SK-N-SH treated with all-trans-retinoic acid at 6 μM for 48 hours (cell line): ENCODE data around the gene COBLL1.

Source experiments
- ATAC-seq: fragments of 200-7000 bp; cut with Tn5 transposase; 3 replicates; pipeline ENCODE4 v1.9.1; 2020; ENCODE audit warnings: mild to moderate bottlenecking, moderate library complexity
- ARNTL ChIP-seq: fragments of 450-650 bp; formaldehyde crosslinking; IDR thresholded peaks from 2 replicates; pipeline ENCODE4 v1.5.0; 2020; ENCODE audit warnings: low read depth, mild to moderate bottlenecking, moderate library complexity, borderline replicate concordance
- BACH2 ChIP-seq: fragments of 250-450 bp; sonication (Bioruptor Pico); IDR thresholded peaks from 2 replicates; pipeline ENCODE4 v1.9.0; 2021; ENCODE audit warnings: mild to moderate bottlenecking, borderline replicate concordance
- CREB5 ChIP-seq: fragments of 250-450 bp; sonication (Bioruptor Pico); IDR thresholded peaks from 2 replicates; pipeline ENCODE4 v1.5.1; 2020; ENCODE audit warnings: low read depth, mild to moderate bottlenecking, moderate library complexity
- CSDC2 ChIP-seq: fragments of 250-450 bp; sonication (Bioruptor Pico); IDR thresholded peaks from 2 replicates; pipeline ENCODE4 v1.5.0; 2020; ENCODE audit warnings: mild to moderate bottlenecking, moderate library complexity
- ESRRG ChIP-seq: fragments of 250-450 bp; sonication (Bioruptor Pico); IDR thresholded peaks from 2 replicates; pipeline ENCODE4 v1.6.1; 2021; ENCODE audit warnings: mild to moderate bottlenecking
- ISL1 ChIP-seq: fragments of 250-450 bp; sonication (Bioruptor Pico); IDR thresholded peaks from 2 replicates; pipeline ENCODE4 v2.1.2; 2022; ENCODE audit warnings: mild to moderate bottlenecking, moderate library complexity
- OSR1 ChIP-seq: fragments of 250-450 bp; sonication (Bioruptor Pico); IDR thresholded peaks from 2 replicates; pipeline ENCODE4 v1.8.0; 2022; ENCODE audit warnings: moderate library complexity, mild to moderate bottlenecking, inconsistent platforms
- PPARA ChIP-seq: fragments of 250-450 bp; sonication (Bioruptor Pico); IDR thresholded peaks from 2 replicates; pipeline ENCODE4 v1.5.0; 2020; ENCODE audit warnings: mild to moderate bottlenecking, borderline replicate concordance
- RARB ChIP-seq: fragments of 250-450 bp; sonication (Bioruptor Pico); IDR thresholded peaks from 2 replicates; pipeline ENCODE4 v1.8.0; 2021; ENCODE audit warnings: mild to moderate bottlenecking, moderate library complexity
- TOX ChIP-seq: fragments of 250-450 bp; sonication (Bioruptor Pico); IDR thresholded peaks from 2 replicates; pipeline ENCODE4 v1.8.0; 2021; ENCODE audit warnings: mild to moderate bottlenecking, moderate library complexity, borderline replicate concordance
- TSHZ2 ChIP-seq: fragments of 250-450 bp; sonication (Bioruptor Pico); IDR thresholded peaks from 2 replicates; pipeline ENCODE4 v1.5.0; 2020; ENCODE audit warnings: mild to moderate bottlenecking, moderate library complexity
- ZC3H10 ChIP-seq: fragments of 250-450 bp; sonication (Bioruptor Pico); IDR thresholded peaks from 2 replicates; pipeline ENCODE4 v1.5.1; 2021; ENCODE audit warnings: mild to moderate bottlenecking, moderate library complexity
- ZFP3 ChIP-seq: fragments of 250-450 bp; sonication (Bioruptor Pico); IDR thresholded peaks from 2 replicates; pipeline ENCODE4 v1.5.0; 2020; ENCODE audit warnings: mild to moderate bottlenecking, moderate library complexity
- ZFP30 ChIP-seq: fragments of 450-650 bp; formaldehyde crosslinking; IDR thresholded peaks from 2 replicates; pipeline ENCODE4 v1.5.0; 2022; ENCODE audit warnings: mild to moderate bottlenecking, moderate library complexity
- ZNF565 ChIP-seq: fragments of 450-650 bp; formaldehyde crosslinking; conservative IDR thresholded peaks from 2 replicates; pipeline ENCODE4 v1.5.0; 2020; ENCODE audit warnings: low read depth, mild to moderate bottlenecking, moderate library complexity
- ZNF70 ChIP-seq: fragments of 450-650 bp; formaldehyde crosslinking; IDR thresholded peaks from 2 replicates; pipeline ENCODE4 v1.5.0; 2020; ENCODE audit warnings: mild to moderate bottlenecking, moderate library complexity
- TF ChIP-seq, protein P1 (sequence below): fragments of 250-450 bp; sonication (Bioruptor Pico); IDR thresholded peaks from 2 replicates; pipeline ENCODE4 v1.8.0; 2021; ENCODE audit warnings: low read depth, mild to moderate bottlenecking, moderate library complexity, borderline replicate concordance

COBLL1 gene

DNA sequence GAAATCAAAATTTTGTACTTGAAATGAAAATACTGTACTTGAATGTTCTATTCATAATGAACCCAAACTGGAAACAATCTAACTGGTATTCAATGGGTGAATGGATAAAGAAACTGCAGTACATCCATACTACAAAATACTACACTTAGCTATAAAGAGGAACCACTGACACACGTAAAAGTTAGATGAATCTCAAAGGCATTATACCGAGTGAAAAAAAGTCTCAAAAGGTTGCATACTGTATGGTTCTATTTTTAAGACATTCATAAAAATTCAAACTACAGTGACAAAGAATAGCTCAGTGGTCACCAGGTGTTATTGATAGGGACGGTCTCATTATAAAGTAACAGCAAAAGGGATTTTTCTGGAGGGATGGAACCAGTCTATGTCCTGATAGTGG is 41.1 kb downstream of the COBLL1 start:
- no peak for ATAC-seq
- no peak for TF ChIP-seq ZNF70 (CRISPR knock-in tag)
- no peak for TF ChIP-seq BACH2 (CRISPR knock-in tag)
- TF ChIP-seq ZC3H10 (CRISPR knock-in tag), result no peak
- no peak for TF ChIP-seq PPARA
- TF ChIP-seq, protein P1, sequence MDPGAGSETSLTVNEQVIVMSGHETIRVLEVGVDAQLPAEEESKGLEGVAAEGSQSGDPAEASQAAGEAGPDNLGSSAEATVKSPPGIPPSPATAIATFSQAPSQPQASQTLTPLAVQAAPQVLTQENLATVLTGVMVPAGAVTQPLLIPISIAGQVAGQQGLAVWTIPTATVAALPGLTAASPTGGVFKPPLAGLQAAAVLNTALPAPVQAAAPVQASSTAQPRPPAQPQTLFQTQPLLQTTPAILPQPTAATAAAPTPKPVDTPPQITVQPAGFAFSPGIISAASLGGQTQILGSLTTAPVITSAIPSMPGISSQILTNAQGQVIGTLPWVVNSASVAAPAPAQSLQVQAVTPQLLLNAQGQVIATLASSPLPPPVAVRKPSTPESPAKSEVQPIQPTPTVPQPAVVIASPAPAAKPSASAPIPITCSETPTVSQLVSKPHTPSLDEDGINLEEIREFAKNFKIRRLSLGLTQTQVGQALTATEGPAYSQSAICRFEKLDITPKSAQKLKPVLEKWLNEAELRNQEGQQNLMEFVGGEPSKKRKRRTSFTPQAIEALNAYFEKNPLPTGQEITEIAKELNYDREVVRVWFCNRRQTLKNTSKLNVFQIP, result no peak
- TF ChIP-seq ISL1 (CRISPR knock-in tag), result no peak
- no peak for TF ChIP-seq ESRRG (CRISPR knock-in tag)
- TF ChIP-seq TOX (CRISPR knock-in tag), result no peak
- TF ChIP-seq OSR1 (CRISPR knock-in tag), result no peak
- TF ChIP-seq TSHZ2 (CRISPR knock-in tag), result no peak
- TF ChIP-seq CSDC2 (CRISPR knock-in tag), result no peak
- TF ChIP-seq ARNTL (CRISPR knock-in tag), result no peak
- TF ChIP-seq CREB5 (CRISPR knock-in tag), result no peak
- TF ChIP-seq ZFP3 (CRISPR knock-in tag), result no peak
- TF ChIP-seq ZFP30 (CRISPR knock-in tag), result no peak
- no peak for TF ChIP-seq ZNF565 (CRISPR knock-in tag)
- TF ChIP-seq, all 23 proteins: peak for 0

- TF ChIP-seq ZFP30 (CRISPR knock-in tag), result no peak
- no peak for TF ChIP-seq RARB
- ATAC-seq, result no peak
Measured at GRCh38 chr2:164797627-164798026, 44.0 kb downstream of the COBLL1 start.

DNA sequence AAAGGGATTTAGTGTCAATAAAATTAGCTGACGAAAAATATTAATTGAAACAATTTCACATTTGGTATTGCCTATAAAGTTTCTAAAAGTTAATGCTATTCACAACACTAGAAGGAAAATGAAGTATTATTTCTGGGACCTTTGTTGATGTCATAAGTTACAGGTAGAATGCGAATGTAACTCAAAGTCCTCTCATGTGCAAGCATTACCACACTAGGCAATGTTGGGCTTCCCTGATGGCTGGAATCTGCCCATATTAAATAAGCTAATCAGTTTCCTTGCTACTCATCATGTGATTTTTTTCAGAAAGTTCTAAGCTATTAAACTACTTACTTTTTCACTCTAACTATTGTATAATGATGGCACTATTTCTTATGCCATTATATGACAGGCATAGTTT is 44.6 kb downstream of the COBLL1 start:
- no peak for TF ChIP-seq TSHZ2 (CRISPR knock-in tag)
- no peak for ATAC-seq

GRCh38 chr2:164794432-164795231 is 47.0 kb downstream of the COBLL1 start:
- TF ChIP-seq BACH2 (CRISPR knock-in tag) (no peak), TSHZ2 (CRISPR knock-in tag) (no peak), OSR1 (CRISPR knock-in tag) (no peak), CREB5 (CRISPR knock-in tag) (no peak)
- ATAC-seq, result peak; percentile 38; the same call in 2 of the 3 replicates
